Natural killer cell treated with Interleukin-12 subunit alpha and Interleukin-12 subunit beta and Interleukin-15 and Interleukin-18, amount 100 ng/mL, for 72 hours (primary cell): ENCODE measurements around the gene SHTN1. TPM values are rescaled to one million over a fixed set of nuclear protein-coding genes. Genes with fewer than 3 reads are reported as not detected.

Experiments used
- ATAC-seq, 2 donors: fragments of 150-1000 bp; cut with Tn5 transposase in 1 of 2; sonication (Bioruptor Pico), chemical (Tn5 transposase) in 1 of 2; 2 replicates each; pipeline ENCODE4 v1.10.0; 2021
- DNase-seq: peaks from one replicate; pipeline ENCODE4 v3.0.0; 2022; ENCODE audit warnings: low spot score
- H3K27ac Mint-ChIP-seq, 2 donors: 1 replicate in 1 of 2; 2 replicates in 1 of 2; pipeline ENCODE4 v1.8.0; 2022; ENCODE audit warnings: mixed read lengths in 2 of 2, mild to moderate bottlenecking in 1 of 2, moderate library complexity in 1 of 2
- H3K27me3 Mint-ChIP-seq, 2 donors: 1 replicate in 1 of 2; 2 replicates in 1 of 2; pipeline ENCODE4 v1.8.0; 2022; ENCODE audit warnings: mixed read lengths in 2 of 2
- H3K36me3 Mint-ChIP-seq: one replicate; pipeline ENCODE4 v1.8.0; 2022; ENCODE audit warnings: mixed read lengths
- H3K4me1 Mint-ChIP-seq, 2 donors: 1 replicate in 1 of 2; 2 replicates in 1 of 2; pipeline ENCODE4 v1.8.0; 2022; ENCODE audit warnings: low read depth in 2 of 2, mixed read lengths in 2 of 2, mild to moderate bottlenecking in 1 of 2
- H3K4me3 Mint-ChIP-seq: one replicate; pipeline ENCODE4 v1.8.0; 2022; ENCODE audit warnings: mixed read lengths
- H3K9me3 Mint-ChIP-seq: 2 replicates; pipeline ENCODE4 v1.8.0; 2022; ENCODE audit warnings: mixed read lengths
- total RNA-seq, 2 donors: library from RNA; stranded (reverse); gene quantifications; one replicate each; pipeline ENCODE4 v1.2.3, GENCODE V29; 2022

Gene SHTN1
- total RNA-seq, 2 donors from 2014 or later: not detected

- ATAC-seq: no peak
- H3K9me3 Mint-ChIP-seq: no peaks in the 10 kb centered on the region
- no peak overlapping the region for H3K4me3 Mint-ChIP-seq
- no peak overlapping the region for H3K27ac Mint-ChIP-seq
- H3K4me1 Mint-ChIP-seq: no peaks in the 10 kb centered on the region
- no peak for DNase-seq
- peaks cover 6 to 7% of the 10 kb centered on the region in 2 donors for H3K27me3 Mint-ChIP-seq
- H3K36me3 Mint-ChIP-seq: no peaks in the 10 kb centered on the region
Measured at GRCh38 chr10:116995648-116996047, 9.3 kb downstream of the SHTN1 start.

- Mint-ChIP-seq H3K4me1 (no peaks in the 10 kb centered on the region), H3K36me3 (no peaks in the 10 kb centered on the region), H3K9me3 (no peaks in the 10 kb centered on the region), H3K27me3 (peaks cover 6 to 7% of the 10 kb centered on the region in 2 donors), H3K27ac (no peak overlapping the region), H3K4me3 (no peak overlapping the region)
- DNase-seq (no peak), ATAC-seq (no peak)
Measured at GRCh38 chr10:116994113-116994890, 10.7 kb downstream of the SHTN1 start.

GRCh38 chr10:116993610-116994009 is 11.4 kb downstream of the SHTN1 start:
- Mint-ChIP-seq H3K4me3 (no peak overlapping the region), H3K27ac (no peak overlapping the region), H3K4me1 (no peaks in the 10 kb centered on the region), H3K27me3 (peaks cover 6 to 7% of the 10 kb centered on the region in 2 donors), H3K36me3 (no peaks in the 10 kb centered on the region), H3K9me3 (no peaks in the 10 kb centered on the region)
- ATAC-seq: no peak
- DNase-seq: no peak

GRCh38 chr10:116992183-116992582 is 12.8 kb downstream of the SHTN1 start:
- peaks cover 5 to 7% of the 10 kb centered on the region in 2 donors for H3K27me3 Mint-ChIP-seq
- H3K36me3 Mint-ChIP-seq: no peaks in the 10 kb centered on the region
- no peaks in the 10 kb centered on the region for H3K9me3 Mint-ChIP-seq
- H3K4me3 Mint-ChIP-seq: no peak overlapping the region
- H3K27ac Mint-ChIP-seq: no peak overlapping the region
- ATAC-seq (no peak), DNase-seq (no peak)
- H3K4me1 Mint-ChIP-seq: no peaks in the 10 kb centered on the region

- Mint-ChIP-seq H3K36me3 (no peaks in the 10 kb centered on the region), H3K4me1 (no peaks in the 10 kb centered on the region), H3K27ac (no peak overlapping the region), H3K4me3 (no peak overlapping the region), H3K9me3 (no peaks in the 10 kb centered on the region), H3K27me3 (peaks cover 0 to 2% of the 10 kb centered on the region in 2 donors)
- DNase-seq (no peak), ATAC-seq (no peak)
Measured at GRCh38 chr10:116990276-116990800, 14.6 kb downstream of the SHTN1 start.

GRCh38 chr10:116989439-116989838 is 15.5 kb downstream of the SHTN1 start:
- H3K27ac Mint-ChIP-seq: no peak overlapping the region
- peaks cover 0 to 2% of the 10 kb centered on the region in 2 donors for H3K27me3 Mint-ChIP-seq
- no peak for ATAC-seq
- H3K4me3 Mint-ChIP-seq: no peak overlapping the region
- DNase-seq: no peak
- no peaks in the 10 kb centered on the region for H3K4me1 Mint-ChIP-seq
- H3K36me3 Mint-ChIP-seq: no peaks in the 10 kb centered on the region
- H3K9me3 Mint-ChIP-seq: peaks cover under 1% of the 10 kb centered on the region

GRCh38 chr10:116988311-116988710 is 16.7 kb downstream of the SHTN1 start:
- no peaks in the 10 kb centered on the region for H3K4me1 Mint-ChIP-seq
- no peaks in the 10 kb centered on the region for H3K36me3 Mint-ChIP-seq
- no peak for DNase-seq
- H3K9me3 Mint-ChIP-seq: peaks cover 2% of the 10 kb centered on the region
- H3K27ac Mint-ChIP-seq: no peak overlapping the region
- no peak overlapping the region for H3K4me3 Mint-ChIP-seq
- H3K27me3 Mint-ChIP-seq: no peaks in the 10 kb centered on the region
- ATAC-seq: no peak

GRCh38 chr10:116985611-116986010 is 19.4 kb downstream of the SHTN1 start:
- Mint-ChIP-seq H3K4me1 (no peaks in the 10 kb centered on the region), H3K27ac (no peak overlapping the region), H3K27me3 (no peaks in the 10 kb centered on the region), H3K9me3 (peaks cover 2% of the 10 kb centered on the region), H3K36me3 (no peaks in the 10 kb centered on the region), H3K4me3 (no peak overlapping the region)
- no peak for ATAC-seq
- no peak for DNase-seq

GRCh38 chr10:116984202-116984990 is 20.6 kb downstream of the SHTN1 start:
- ATAC-seq: no peak
- no peak for DNase-seq
- no peaks in the 10 kb centered on the region for H3K36me3 Mint-ChIP-seq
- peaks cover 2% of the 10 kb centered on the region for H3K9me3 Mint-ChIP-seq
- no peaks in the 10 kb centered on the region for H3K27me3 Mint-ChIP-seq
- no peak overlapping the region for H3K27ac Mint-ChIP-seq
- H3K4me1 Mint-ChIP-seq: no peaks in the 10 kb centered on the region
- no peak overlapping the region for H3K4me3 Mint-ChIP-seq

- Mint-ChIP-seq H3K27me3 (peaks cover 0 to 11% of the 10 kb centered on the region in 2 donors), H3K4me1 (no peaks in the 10 kb centered on the region), H3K4me3 (no peak overlapping the region), H3K9me3 (peaks cover 2% of the 10 kb centered on the region), H3K36me3 (no peaks in the 10 kb centered on the region), H3K27ac (no peak overlapping the region)
- no peak for ATAC-seq
- no peak for DNase-seq
Measured at GRCh38 chr10:116980041-116980440, 24.9 kb downstream of the SHTN1 start.

- ATAC-seq (no peak), DNase-seq (no peak)
- no peak overlapping the region for H3K4me3 Mint-ChIP-seq
- H3K4me1 Mint-ChIP-seq: no peaks in the 10 kb centered on the region
- no peaks in the 10 kb centered on the region for H3K36me3 Mint-ChIP-seq
- peaks cover 0 to 11% of the 10 kb centered on the region in 2 donors for H3K27me3 Mint-ChIP-seq
- H3K27ac Mint-ChIP-seq: no peak overlapping the region
- no peaks in the 10 kb centered on the region for H3K9me3 Mint-ChIP-seq
Measured at GRCh38 chr10:116978901-116979300, 26.1 kb downstream of the SHTN1 start.

GRCh38 chr10:116974456-116975005 is 30.5 kb downstream of the SHTN1 start:
- H3K36me3 Mint-ChIP-seq: no peaks in the 10 kb centered on the region
- no peak for DNase-seq
- peaks cover 0 to 11% of the 10 kb centered on the region in 2 donors for H3K27me3 Mint-ChIP-seq
- ATAC-seq: no peak
- H3K27ac Mint-ChIP-seq: no peak overlapping the region
- H3K4me1 Mint-ChIP-seq: no peaks in the 10 kb centered on the region
- H3K4me3 Mint-ChIP-seq: no peak overlapping the region
- no peaks in the 10 kb centered on the region for H3K9me3 Mint-ChIP-seq

- no peaks in the 10 kb centered on the region for H3K9me3 Mint-ChIP-seq
- H3K27me3 Mint-ChIP-seq: peaks cover 0 to 11% of the 10 kb centered on the region in 2 donors
- no peaks in the 10 kb centered on the region for H3K4me1 Mint-ChIP-seq
- H3K27ac Mint-ChIP-seq: no peak overlapping the region
- DNase-seq: no peak
- H3K36me3 Mint-ChIP-seq: no peaks in the 10 kb centered on the region
- no peak overlapping the region for H3K4me3 Mint-ChIP-seq
- no peak for ATAC-seq
Measured at GRCh38 chr10:116973946-116974455, 31.0 kb downstream of the SHTN1 start.
